DMS79 treated with DMSO at 0.1 percent for 48 hours (cell line): ENCODE results near the gene WBP1L.
"Not testable (repeated sequence)": the region's sequence is repeated elsewhere in the genome, so short reads cannot be mapped to it uniquely, and the experiment has no call there.

Source experiments
- DNase-seq: peaks from one replicate; lab custom pipeline; 2025; lab: John Stamatoyannopoulos, UW

The WBP1L gene

GRCh38 chr10:102758933-102759262 is 15.2 kb downstream of the WBP1L start:
- not testable (repeated sequence) for DNase-seq

GRCh38 chr10:102759497-102760210 is 15.9 kb downstream of the WBP1L start:
- DNase-seq, result no peak

- DNase-seq, result no peak
These were observed 18.2 kb downstream of the WBP1L start for GRCh38 chr10:102761981-102762380.

- no peak for DNase-seq
These were observed 18.8 kb downstream of the WBP1L start for GRCh38 chr10:102762401-102763015.

GRCh38 chr10:102763037-102763607 is 19.4 kb downstream of the WBP1L start:
- no peak for DNase-seq

- no peak for DNase-seq
These were observed 20.9 kb downstream of the WBP1L start for GRCh38 chr10:102764470-102765161.

- DNase-seq, result no peak
These were observed 21.6 kb downstream of the WBP1L start for GRCh38 chr10:102765336-102765735.

GRCh38 chr10:102767428-102768160 is 23.8 kb downstream of the WBP1L start:
- DNase-seq, result no peak

- no peak for DNase-seq
These were observed 25.8 kb downstream of the WBP1L start for GRCh38 chr10:102769375-102770107.

- DNase-seq, result no peak
These were observed 26.3 kb downstream of the WBP1L start for GRCh38 chr10:102770108-102770482.

- no peak for DNase-seq
These were observed 27.0 kb downstream of the WBP1L start for GRCh38 chr10:102770792-102771191.

GRCh38 chr10:102773320-102773719 is 29.6 kb downstream of the WBP1L start:
- no peak for DNase-seq

GRCh38 chr10:102773986-102774385 is 30.2 kb downstream of the WBP1L start:
- DNase-seq, result no peak

GRCh38 chr10:102775201-102775934 is 31.6 kb downstream of the WBP1L start:
- no peak for DNase-seq

- DNase-seq, result no peak
These were observed 32.4 kb downstream of the WBP1L start for GRCh38 chr10:102775935-102776669.

- no peak for DNase-seq
These were observed 33.2 kb downstream of the WBP1L start for GRCh38 chr10:102776779-102777456.

- DNase-seq, result no peak
These were observed 34.1 kb downstream of the WBP1L start for GRCh38 chr10:102777711-102778453.

GRCh38 chr10:102778781-102779180 is 35.0 kb downstream of the WBP1L start:
- DNase-seq, result no peak
